K562 (cell line): ENCODE results near the gene KCNQ4. TPM values are rescaled to one million over a fixed set of nuclear protein-coding genes. Genes with fewer than 3 reads are reported as not detected.
A peak's percentile ranks its signal among the peaks of the same experiment; 100 is the strongest.

ENCODE experiments used
- ATAC-seq: fragments of 200-7000 bp; cut with Tn5 transposase; 3 replicates; pipeline ENCODE4 v1.9.1; 2020; ENCODE audit warnings: moderate library complexity
- BruUV-seq: library from RNA; stranded (reverse); fragments of 400-500 nt; replicated peaks from 2 replicates; lab custom pipeline; 2021; lab: Mats Ljungman, UMichigan
- CTCF ChIA-PET: fragments of 300-600 bp; formaldehyde crosslinking; extraction: SDS; loops from one replicate; lab custom pipeline; 2021; ENCODE audit warnings: low intra/inter-chr PET ratio; lab: Yijun Ruan, JAX
- POLR2A ChIA-PET: fragments of 300-600, 350-650 bp; sonication (Branson Sonifier 250); formaldehyde crosslinking; extraction: SDS; loops from one replicate; lab custom pipeline; 2021; ENCODE audit warnings: antibody characterized with exemption, inconsistent platforms; lab: Yijun Ruan, JAX
- DNase-seq, 4 experiments: peaks; one replicate each; pipeline versions ENCODE4 v3.0.0 to v3.0.0-alpha.2; 2011 to 2018; ENCODE audit warnings: low spot score in 3 of 4, mixed read lengths in 3 of 4; ENCODE audit errors: extremely low read depth in 1 of 4
- FAIRE-seq: peaks from 2 replicates; lab custom pipeline; 2011; peaks lifted over from hg19 to GRCh38; lab: Jason Lieb, UNC
- H2AFZ ChIP-seq: 2 replicates; pipeline ENCODE4 v1.6.0; 2011; ENCODE audit warnings: low read depth, low read length, control low read depth, inconsistent platforms
- H3K27ac ChIP-seq: fragments of 200-600 bp; 3 replicates; pipeline ENCODE4 v1.8.0; 2011; ENCODE audit warnings: low read depth, mild to moderate bottlenecking, control low read depth, inconsistent platforms, low read length, moderate library complexity, mixed read lengths; ENCODE audit errors: extremely low read depth
- H3K27me3 ChIP-seq, 2 experiments: fragments of 300-600 bp in 1 of 2; 2 replicates in 1 of 2; 3 replicates in 1 of 2; pipeline versions ENCODE4 v1.6.0 to v1.8.0; 2011; ENCODE audit warnings: inconsistent platforms in 2 of 2, low read length in 2 of 2, mild to moderate bottlenecking in 1 of 2, mixed read lengths in 1 of 2, moderate library complexity in 1 of 2; ENCODE audit not compliant: control insufficient read depth in 2 of 2, insufficient read depth in 2 of 2
- H3K36me3 ChIP-seq: fragments of 300-600 bp; 3 replicates; pipeline ENCODE4 v1.8.0; 2011; ENCODE audit warnings: mild to moderate bottlenecking, low read length, inconsistent platforms; ENCODE audit not compliant: control insufficient read depth, insufficient read depth
- H3K4me1 ChIP-seq, 2 experiments: fragments of 200-600 bp in 1 of 2; replicated peaks in 1 of 2; 2 replicates in 1 of 2; 3 replicates in 1 of 2; pipeline versions ENCODE4 v1.5.1 to v1.8.0; 2011; ENCODE audit warnings: inconsistent platforms in 2 of 2, low read length in 2 of 2, mild to moderate bottlenecking in 1 of 2, mixed read lengths in 1 of 2, moderate library complexity in 1 of 2; ENCODE audit not compliant: control insufficient read depth in 2 of 2, insufficient read depth in 2 of 2
- H3K4me2 ChIP-seq: 2 replicates; pipeline ENCODE4 v1.6.1; 2011; ENCODE audit warnings: low read length, control low read depth, inconsistent platforms, mixed read lengths; ENCODE audit not compliant: insufficient read depth
- H3K4me3 ChIP-seq: fragments of 200-600 bp; sonication (generic), shearing (Covaris generic); 2 replicates; pipeline ENCODE4 v1.5.1; 2016; ENCODE audit warnings: control low read depth, inconsistent platforms
- H3K79me2 ChIP-seq: fragments of 200-600 bp; 3 replicates; pipeline ENCODE4 v1.8.0; 2011; ENCODE audit warnings: low read length, inconsistent platforms; ENCODE audit not compliant: control insufficient read depth, insufficient read depth
- H3K9ac ChIP-seq, 2 experiments: 2 replicates each; pipeline versions ENCODE4 v1.6.0 to v1.6.1; 2011; ENCODE audit warnings: low read depth in 2 of 2, low read length in 2 of 2, control low read depth in 1 of 2, inconsistent platforms in 1 of 2, mild to moderate bottlenecking in 1 of 2, mixed read lengths in 1 of 2; ENCODE audit not compliant: insufficient read depth in 1 of 2
- H3K9me1 ChIP-seq: one replicate; pipeline ENCODE4 v1.6.0; 2011; ENCODE audit warnings: inconsistent platforms, mild to moderate bottlenecking, low read length, moderate library complexity; ENCODE audit not compliant: control insufficient read depth, insufficient read depth
- H3K9me3 ChIP-seq: replicated peaks from 2 replicates; pipeline ENCODE4 v1.5.1; 2011; ENCODE audit warnings: low read depth, low read length, inconsistent platforms; ENCODE audit not compliant: control insufficient read depth, insufficient read depth
- H4K20me1 ChIP-seq: replicated peaks from 2 replicates; pipeline ENCODE4 v1.6.1; 2011; ENCODE audit warnings: low read length, inconsistent platforms, mixed read lengths; ENCODE audit not compliant: control insufficient read depth, insufficient read depth
- MAFG ChIP-seq: fragments of 450-650 bp; conservative IDR thresholded peaks from 2 replicates; pipeline ENCODE4 v1.6.1; 2016; ENCODE audit warnings: missing genetic modification characterization, missing compliant biosample characterization
- WGBS: fragments of 100-300 bp; shearing (Covaris generic); methylation state at CpG from one replicate; pipeline ENCODE4 v1.1.6; 2016; ENCODE audit warnings: low coverage, mixed read lengths; ENCODE audit not compliant: insufficient coverage; ENCODE audit errors: missing lambda C conversion rate; 5-methylcytosine and 5-hydroxymethylcytosine counted together
- in situ Hi-C: fragments of 300-500 bp; cut with MboI; formaldehyde crosslinking; loops from 4 replicates; pipeline ENCODE4 v1.15.0; 2018; ENCODE audit warnings: inconsistent platforms, mixed read lengths
- intact Hi-C: fragments of 100-400 bp; cut with micrococcal nuclease; formaldehyde crosslinking; loops from 2 replicates; pipeline ENCODE4 v1.14.2; 2022
- polyA plus RNA-seq, 8 experiments: library from polyadenylated mRNA; depleted of rRNA in 4 of 8; stranded (reverse) in 5 of 8; unstranded in 3 of 8; fragments of >200 nt; fragmentation: Nextera tagmentation in 2 of 8; fragmentation: Illumina TruSeq in 1 of 8; extraction: Ambion mirVana in 2 of 8; extraction: Trizol in 1 of 8; gene quantifications; 2 replicates each; pipeline versions ENCODE4 v1.2.1 to v1.2.3, GENCODE V29; 2011 to 2014; ENCODE audit warnings: inconsistent platforms in 1 of 8, missing spikeins in 1 of 8
- total RNA-seq, 7 experiments: library from RNA; depleted of rRNA in 6 of 7; stranded (reverse); fragments of >200 nt in 6 of 7; fragmentation: Illumina TruSeq in 2 of 7; extraction: Trizol in 2 of 7; gene quantifications; 2 replicates each; pipeline versions ENCODE4 v1.2.1 to v1.2.3, GENCODE V29; 2011 to 2021; ENCODE audit warnings: low replicate concordance in 1 of 7
- TF ChIP-seq, protein P1 (sequence below): fragments of 250-450 bp; sonication (Bioruptor Pico); IDR thresholded peaks from 2 replicates; pipeline ENCODE4 v1.4.0; 2020; ENCODE audit warnings: borderline replicate concordance

The KCNQ4 gene
- total and polyA plus RNA-seq, 9 of the 15 experiments (the other 6 are each of a cell fraction or from before 2014, with no cell fraction given): 0.07 to 4.1 (median 0.79) TPM

DNA sequence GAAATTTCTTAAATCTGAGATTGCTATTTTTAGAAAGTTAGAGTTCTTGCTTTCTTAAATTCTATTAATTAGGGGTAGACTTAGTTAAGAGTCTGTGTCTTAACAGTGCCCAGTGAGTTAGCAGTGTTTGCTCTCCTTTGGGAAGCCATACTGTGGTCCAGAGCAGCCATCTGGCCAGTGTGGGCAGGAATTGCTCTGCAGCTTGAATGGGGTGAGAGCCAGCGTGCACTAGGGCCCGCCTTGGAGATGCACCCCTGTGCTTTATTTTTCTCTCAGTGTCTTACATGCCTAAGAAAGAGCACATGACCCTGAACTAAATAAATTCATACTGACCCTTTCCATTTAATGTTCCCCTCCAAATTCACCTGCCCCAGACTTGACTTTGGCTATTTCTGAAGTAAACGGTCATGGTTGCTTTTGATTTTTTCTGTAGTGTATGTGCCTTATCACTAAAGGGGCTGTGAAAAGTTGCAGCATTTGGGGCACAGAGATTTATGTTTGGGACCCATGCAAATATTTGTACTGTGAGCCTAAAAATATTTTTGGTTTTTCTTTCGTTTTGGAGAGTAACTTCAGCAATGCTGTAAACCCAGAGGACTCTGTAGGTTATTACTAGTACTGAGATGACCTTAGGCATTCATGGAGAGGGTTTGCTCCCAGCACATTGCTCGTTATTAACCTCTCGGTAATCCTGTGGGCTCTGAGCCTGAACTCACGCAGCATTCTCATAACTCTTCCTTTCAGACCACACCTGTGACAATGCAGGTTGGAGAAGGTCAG, 21.3 kb upstream of the KCNQ4 start:
- Histone ChIP-seq H3K27me3 (no peaks in the 10 kb centered on the region), H3K9ac (no peak overlapping the region), H3K79me2 (no peaks in the 10 kb centered on the region), H3K9me3 (no peaks in the 10 kb centered on the region), H3K4me1 (no peaks in the 10 kb centered on the region; a peak in 1 of 5 replicates), H3K4me3 (no peak overlapping the region), H3K36me3 (peaks cover 94% of the 10 kb centered on the region), H3K4me2 (no peak overlapping the region), H2AFZ (no peak overlapping the region), H4K20me1 (no peaks in the 10 kb centered on the region), H3K27ac (no peak overlapping the region), H3K9me1 (no peaks in the 10 kb centered on the region)
- ChIA-PET POLR2A (interaction anchor here (0.7 kb wide), 1 partner anchor 8 kb away, joined by 3 read pairs; no protein-coding TSS in a partner anchor), CTCF (no interaction called here)
- TF ChIP-seq MAFG: 0 out of 2 replicates have a peak, but pooled peaks have one; percentile 14
- TF ChIP-seq, protein P1, sequence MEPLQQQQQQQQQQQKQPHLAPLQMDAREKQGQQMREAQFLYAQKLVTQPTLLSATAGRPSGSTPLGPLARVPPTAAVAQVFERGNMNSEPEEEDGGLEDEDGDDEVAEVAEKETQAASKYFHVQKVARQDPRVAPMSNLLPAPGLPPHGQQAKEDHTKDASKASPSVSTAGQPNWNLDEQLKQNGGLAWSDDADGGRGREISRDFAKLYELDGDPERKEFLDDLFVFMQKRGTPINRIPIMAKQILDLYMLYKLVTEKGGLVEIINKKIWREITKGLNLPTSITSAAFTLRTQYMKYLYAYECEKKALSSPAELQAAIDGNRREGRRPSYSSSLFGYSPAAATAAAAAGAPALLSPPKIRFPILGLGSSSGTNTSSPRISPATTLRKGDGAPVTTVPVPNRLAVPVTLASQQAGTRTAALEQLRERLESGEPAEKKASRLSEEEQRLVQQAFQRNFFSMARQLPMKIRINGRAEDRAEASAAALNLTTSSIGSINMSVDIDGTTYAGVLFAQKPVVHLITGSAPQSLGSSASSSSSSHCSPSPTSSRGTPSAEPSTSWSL: no peak
- DNase-seq (no peak), ATAC-seq (no peak), FAIRE-seq (no peak)
- BruUV-seq: no TSS peak
- in situ Hi-C loops: no loop called here
- WGBS: 81% methylated on average over 7 of the region's 7 CpGs
- intact Hi-C loops: no loop called here
